GM18951 (cell line): Measurements from ENCODE around the gene KLHL36.

Experiments used
- POLR2A ChIP-seq: IDR thresholded peaks from 4 replicates; pipeline ENCODE4 v1.6.1; 2011; ENCODE audit warnings: mild to moderate bottlenecking; ENCODE audit not compliant: insufficient read length, insufficient read depth; ENCODE audit errors: extremely low read depth
- in situ Hi-C: fragments of 300-500 bp; cut with MboI; formaldehyde crosslinking; loops from one replicate; pipeline ENCODE4 v1.12.0; 2022; ENCODE audit warnings: low sequenced_read_pairs, mixed read lengths, inconsistent platforms; ENCODE audit not compliant: unreplicated experiment

The KLHL36 gene

GRCh38 chr16:84625556-84625955, 22.8 kb upstream of the KLHL36 start:
- in situ Hi-C loops = loop anchor here (10.0 kb wide), 1 partner anchor 351 kb away; no protein-coding TSS in a partner anchor
- TF ChIP-seq POLR2A = no peak

DNA sequence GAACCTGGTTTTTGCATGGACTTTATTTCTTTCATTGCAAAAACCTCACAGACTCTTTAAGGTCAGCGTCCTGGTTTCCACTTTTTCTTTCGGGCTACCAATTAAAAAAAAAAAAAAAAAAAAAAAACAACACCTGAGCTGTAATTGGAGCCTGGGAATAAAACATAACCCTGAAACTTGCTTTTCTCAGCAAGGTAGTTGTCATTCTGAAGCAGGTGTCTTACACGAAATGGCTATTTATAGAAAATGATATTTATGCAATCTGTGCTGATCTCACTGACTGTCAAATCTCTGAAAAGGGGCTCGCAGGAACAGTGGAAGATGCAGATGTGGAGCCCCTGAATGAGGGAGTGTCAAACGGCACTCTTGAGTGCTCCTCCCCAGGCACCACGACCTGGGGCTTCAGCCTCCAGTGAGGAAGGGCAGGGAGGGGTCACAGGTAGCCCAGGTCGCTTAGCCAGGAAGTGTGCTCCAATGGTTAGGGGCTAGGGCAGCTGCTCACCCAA, 20.0 kb upstream of the KLHL36 start:
- in situ Hi-C loops = loop anchor here (10.0 kb wide), 1 partner anchor 353 kb away; no protein-coding TSS in a partner anchor
- no peak for TF ChIP-seq POLR2A

- in situ Hi-C loops = loop anchor here (10.0 kb wide), 1 partner anchor 355 kb away; no protein-coding TSS in a partner anchor
- TF ChIP-seq POLR2A = no peak
These were observed 18.7 kb upstream of the KLHL36 start for GRCh38 chr16:84629580-84629979.

DNA sequence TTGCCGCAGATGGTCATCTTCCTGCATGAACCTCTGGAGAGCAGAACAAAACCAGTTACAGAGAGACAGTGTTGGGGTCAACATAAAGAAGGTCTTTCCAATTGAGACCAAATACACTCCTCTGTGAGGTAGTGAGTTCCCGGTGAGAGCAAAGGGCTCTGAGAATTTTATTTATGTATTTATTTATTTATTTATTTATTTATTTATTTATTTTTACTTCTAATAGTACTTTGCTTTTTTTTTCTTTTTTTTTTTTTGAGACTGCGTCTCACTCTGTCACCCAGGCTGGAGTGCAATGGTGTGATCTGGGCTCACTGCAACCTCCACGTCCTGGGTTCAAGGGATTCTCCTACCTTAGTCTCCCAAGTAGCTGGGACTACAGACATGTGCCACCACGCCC, 18.3 kb upstream of the KLHL36 start:
- no peak for TF ChIP-seq POLR2A
- in situ Hi-C loops = loop anchor here (10.0 kb wide), 1 partner anchor 95 kb away; no protein-coding TSS in a partner anchor

GRCh38 chr16:84630446-84631152, 17.7 kb upstream of the KLHL36 start:
- no peak for TF ChIP-seq POLR2A
- in situ Hi-C loops = loop anchor here (10.0 kb wide), 1 partner anchor 94 kb away; no protein-coding TSS in a partner anchor

DNA sequence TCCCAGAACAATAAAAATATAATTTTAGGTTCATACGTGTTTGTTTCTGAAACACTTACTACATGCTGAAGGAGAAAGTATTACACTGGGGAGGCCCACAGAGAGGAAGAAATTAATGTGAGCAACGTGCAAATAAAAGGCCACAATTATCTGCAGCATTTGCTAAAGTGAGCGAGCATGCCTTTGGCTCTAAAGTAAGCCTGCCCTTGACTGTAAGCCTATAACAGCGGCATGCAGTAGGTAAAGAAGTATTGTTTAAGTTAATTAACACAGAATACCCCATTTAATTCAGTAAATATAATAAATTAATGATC, 17.2 kb upstream of the KLHL36 start:
- no peak for TF ChIP-seq POLR2A
- in situ Hi-C loops = loop anchor here (10.0 kb wide), 1 partner anchor 94 kb away; no protein-coding TSS in a partner anchor

DNA sequence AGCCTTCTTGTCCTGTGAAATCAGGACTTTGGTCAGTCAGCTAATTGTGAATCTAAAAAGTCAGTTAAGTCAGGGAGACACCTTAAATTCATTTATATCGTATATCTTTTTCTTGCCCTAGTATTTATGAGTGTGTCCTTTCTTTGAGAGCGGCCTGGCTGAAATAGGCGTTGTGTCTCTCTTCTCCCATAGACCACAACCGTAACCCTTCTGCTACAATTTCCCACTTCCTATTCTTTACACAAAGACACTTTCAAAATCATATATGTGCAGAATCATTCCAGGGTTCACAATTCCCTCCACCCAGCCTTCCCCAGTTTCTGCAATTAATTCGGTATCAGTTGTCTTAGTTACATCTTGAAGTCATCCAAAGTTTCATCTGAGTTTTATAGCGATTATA, 16.4 kb upstream of the KLHL36 start:
- in situ Hi-C loops = loop anchor here (10.0 kb wide), 1 partner anchor 93 kb away; no protein-coding TSS in a partner anchor
- TF ChIP-seq POLR2A = no peak

DNA sequence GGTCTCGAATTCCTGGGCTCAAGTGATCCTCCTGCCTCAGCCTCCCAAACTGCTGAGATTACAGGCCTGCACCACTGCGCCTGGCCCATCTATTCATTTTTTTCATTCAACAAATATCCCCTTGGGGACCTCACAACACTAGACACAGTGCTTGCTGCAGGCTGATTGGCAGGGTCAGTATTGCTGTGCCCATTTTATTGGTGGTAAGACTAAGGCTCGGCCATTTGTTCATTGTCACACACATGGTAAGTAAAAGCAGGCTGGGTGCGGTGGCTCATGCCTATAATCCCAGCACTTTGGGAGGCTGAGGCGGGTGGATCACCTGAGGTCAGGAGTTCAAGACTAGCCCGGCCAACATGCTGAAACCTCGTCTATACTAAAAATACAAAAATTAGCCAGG, 15.4 kb upstream of the KLHL36 start:
- in situ Hi-C loops = loop anchor here (10.0 kb wide), 1 partner anchor 92 kb away; no protein-coding TSS in a partner anchor

- TF ChIP-seq POLR2A = no peak
- in situ Hi-C loops = loop anchor here (10.0 kb wide), 1 partner anchor 91 kb away; no protein-coding TSS in a partner anchor
These were observed 14.7 kb upstream of the KLHL36 start for GRCh38 chr16:84633622-84634021.

DNA sequence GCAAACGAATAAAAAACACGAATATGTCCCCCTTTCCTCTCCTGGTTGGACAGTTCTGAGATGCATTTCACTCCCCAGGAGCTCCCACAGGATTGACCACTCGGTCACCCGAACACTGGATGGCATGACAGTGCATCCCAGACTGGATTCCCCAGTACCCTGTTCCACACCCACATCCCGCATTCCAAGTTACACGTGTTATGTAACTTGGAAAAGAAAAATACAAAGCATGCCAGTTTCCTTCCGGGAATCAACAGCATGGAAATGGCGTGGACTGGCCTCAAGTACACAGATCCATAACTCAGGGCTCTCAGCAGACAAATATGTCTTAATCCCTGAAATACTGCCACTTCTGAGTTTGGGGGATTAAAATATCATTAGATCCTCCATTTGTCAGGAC, 12.6 kb upstream of the KLHL36 start:
- in situ Hi-C loops = loop anchor here (10.0 kb wide), 1 partner anchor 89 kb away; no protein-coding TSS in a partner anchor
- TF ChIP-seq POLR2A = no peak

DNA sequence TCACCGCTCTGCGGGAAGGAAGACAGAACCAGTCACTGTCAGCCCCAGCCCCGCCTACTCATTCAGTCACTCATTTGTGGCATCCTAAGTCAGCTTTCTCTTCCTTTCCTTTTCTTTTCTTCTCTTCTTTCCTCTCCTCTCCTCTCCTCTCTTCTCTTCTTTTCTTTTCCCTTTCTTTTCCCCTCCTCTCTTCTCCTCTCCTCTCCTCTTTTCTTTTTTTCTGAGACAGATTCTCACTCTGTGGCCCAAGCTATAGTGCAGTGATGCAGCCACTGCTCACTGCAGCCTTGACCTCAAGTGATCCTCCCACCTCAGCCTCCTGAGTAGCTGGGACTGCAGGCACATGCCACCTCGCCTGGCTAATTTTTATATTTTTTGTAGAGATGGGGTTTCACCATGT, 10.6 kb upstream of the KLHL36 start:
- in situ Hi-C loops = loop anchor here (10.0 kb wide), 1 partner anchor 87 kb away; no protein-coding TSS in a partner anchor
- no peak for TF ChIP-seq POLR2A

DNA sequence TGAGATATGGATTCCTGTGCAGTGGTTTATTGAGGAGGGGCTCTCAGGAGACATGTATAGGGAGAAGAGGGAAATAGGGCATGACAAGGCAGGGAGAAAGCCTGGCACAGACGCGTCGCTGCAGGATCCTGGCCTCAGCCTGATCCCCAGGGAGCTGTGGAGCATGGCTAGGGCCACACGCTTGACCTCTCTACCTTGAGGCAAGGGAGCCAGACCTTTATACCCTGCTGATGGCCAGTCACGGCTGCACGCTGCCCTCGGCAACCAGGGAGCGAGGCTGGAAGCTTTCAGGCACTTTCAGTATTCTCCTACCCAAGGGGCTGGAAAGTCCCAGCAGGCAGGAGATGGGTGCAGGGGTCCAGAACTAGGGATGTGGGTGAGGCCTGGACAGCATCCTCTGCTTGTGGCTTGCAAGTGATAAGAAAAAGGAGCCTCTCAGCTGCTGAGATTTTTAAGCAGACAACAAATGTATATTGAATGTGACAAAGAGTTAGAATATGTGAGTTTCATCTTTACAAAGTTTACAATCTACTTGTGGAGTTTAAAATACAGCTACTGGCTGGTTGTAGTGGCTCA, 10.0 kb upstream of the KLHL36 start:
- no peak for TF ChIP-seq POLR2A
- in situ Hi-C loops = loop anchor here (10.0 kb wide), 1 partner anchor 86 kb away; no protein-coding TSS in a partner anchor

DNA sequence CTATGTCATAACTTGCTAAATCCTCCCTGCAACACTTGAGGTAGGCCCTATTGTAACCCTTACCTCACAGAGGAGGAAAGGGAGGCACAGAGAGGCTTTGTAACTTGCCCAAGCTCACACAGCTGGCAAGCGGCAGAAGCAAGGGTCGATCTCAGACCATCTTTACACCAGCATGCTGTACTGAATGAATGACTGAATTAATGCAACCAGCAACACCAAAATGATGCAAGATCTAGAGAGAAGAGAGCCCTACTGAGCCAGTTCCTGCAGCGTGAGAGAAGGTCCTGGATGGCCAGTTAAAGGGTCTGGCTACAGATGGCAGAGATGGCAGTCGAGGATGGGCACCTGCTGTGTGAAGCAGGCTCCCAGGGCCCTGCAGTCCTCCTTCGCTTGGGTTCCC, 8.2 kb upstream of the KLHL36 start:
- in situ Hi-C loops = no loop called here
- TF ChIP-seq POLR2A = no peak
